PFSK-1 (cell line): ENCODE data around the gene ABCC6.

Experiments
- POLR2AphosphoS5 ChIP-seq: IDR thresholded peaks from 2 replicates; pipeline ENCODE4 v1.6.1; 2012; ENCODE audit warnings: low read depth, mild to moderate bottlenecking, control low read depth, low read length, moderate library complexity
- SIN3A ChIP-seq: IDR thresholded peaks from 2 replicates; pipeline ENCODE4 v1.6.1; 2012; ENCODE audit warnings: mild to moderate bottlenecking, low read length, moderate library complexity, borderline replicate concordance; ENCODE audit not compliant: insufficient read depth

DNA sequence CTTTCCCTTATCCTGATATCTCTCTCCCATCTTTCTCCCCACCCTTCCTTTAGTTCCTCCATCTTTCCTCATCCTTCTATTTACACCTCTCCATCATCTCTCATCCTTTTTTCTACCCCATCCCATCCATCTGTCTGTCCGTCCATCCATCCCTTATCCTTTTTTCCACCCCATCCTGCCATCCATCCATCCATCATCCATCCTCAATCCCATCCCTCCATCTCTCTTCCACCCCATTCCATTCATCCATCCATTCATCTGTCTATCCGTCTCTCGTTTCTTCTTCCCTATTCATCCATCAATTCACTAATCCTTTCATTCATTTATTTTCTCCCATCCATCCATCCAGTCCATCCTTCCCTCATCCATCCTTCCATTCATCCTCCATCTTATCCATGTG, 68.1 kb downstream of the ABCC6 start:
- TF ChIP-seq POLR2AphosphoS5, result no peak
- no peak for TF ChIP-seq SIN3A
